Prostate gland (tissue), 2 donors: ENCODE data around the gene ACE. TPM values are rescaled to one million over a fixed set of nuclear protein-coding genes. Genes with fewer than 3 reads are reported as not detected.
A peak's percentile ranks its signal among the peaks of the same experiment; 100 is the strongest.

Experiments used
- DNase-seq: peaks from one replicate; pipeline ENCODE4 v3.0.0-alpha.2; 2019; ENCODE audit warnings: low spot score
- H3K27ac ChIP-seq, 2 donors: fragments of 200-600 bp; sonication (generic); 2 replicates each; pipeline ENCODE4 v1.5.1; 2017 to 2019
- H3K27me3 ChIP-seq: fragments of 200-600 bp; sonication (generic); replicated peaks from 2 replicates; pipeline ENCODE4 v1.5.1; 2019; ENCODE audit not compliant: insufficient read depth
- H3K36me3 ChIP-seq, 2 donors: fragments of 200-600 bp; sonication (generic); 1 replicate in 1 of 2; 2 replicates in 1 of 2; pipeline versions ENCODE4 v1.5.1 to v1.8.1; 2017 to 2019
- H3K4me1 ChIP-seq: fragments of 200-600 bp; sonication (generic); replicated peaks from 2 replicates; pipeline ENCODE4 v1.5.1; 2019
- H3K4me3 ChIP-seq, 2 donors: fragments of 200-600 bp; sonication (generic); 2 replicates each; pipeline ENCODE4 v1.5.1; 2017 to 2019
- H3K9me3 ChIP-seq: fragments of 200-600 bp; sonication (generic); 2 replicates; pipeline ENCODE4 v1.5.1; 2017
- CTCF ChIP-seq, 4 experiments: fragments of 200-600 bp in 2 of 4; fragments of 450-650 bp in 2 of 4; sonication (generic) in 2 of 4; IDR thresholded peaks; 1 replicate in 3 of 4; 2 replicates in 1 of 4; pipeline ENCODE4 v1.5.1; 2016 to 2019; ENCODE audit warnings: antibody characterized with exemption in 4 of 4, mild to moderate bottlenecking in 2 of 4, moderate library complexity in 2 of 4
- POLR2A ChIP-seq: fragments of 450-650 bp; IDR thresholded peaks from one replicate; pipeline ENCODE4 v1.6.1; 2016; ENCODE audit warnings: antibody characterized with exemption, mild to moderate bottlenecking
- POLR2AphosphoS5 ChIP-seq: sonication (generic); formaldehyde crosslinking; IDR thresholded peaks from one replicate; pipeline ENCODE4 v1.6.1; 2017; ENCODE audit warnings: antibody characterized with exemption
- WGBS: methylation state at CpG from one replicate; pipeline ENCODE4 v1.1.5; 2018; 5-methylcytosine and 5-hydroxymethylcytosine counted together
- intact Hi-C: fragments of 100-400 bp; cut with DNase I; formaldehyde crosslinking; loops from one replicate; pipeline ENCODE4 v1.14.2; 2022
- total RNA-seq, 2 donors: library from RNA; depleted of rRNA; stranded (reverse); fragments of >200 nt; gene quantifications; one replicate each; pipeline ENCODE4 v1.1.0, GENCODE V29; 2016

The ACE gene
- total RNA-seq, 2 donors from 2014 or later: 42.8 to 54.6 TPM

- H3K9me3 ChIP-seq: no peaks in the 10 kb centered on the region
- TF ChIP-seq POLR2A (no peak), CTCF (IDR thresholded peaks at IDR 0.05) (no peak), POLR2AphosphoS5 (peak; percentile 62)
- no peaks in the 10 kb centered on the region for H3K27me3 ChIP-seq
- DNase-seq: peak; percentile 40
- WGBS: 13% methylated on average over 3 of the region's 3 CpGs
- H3K27ac ChIP-seq: peak overlapping the region in 1 of 2 donors; percentile 42
- no peak overlapping the region for H3K4me3 ChIP-seq
- intact Hi-C loops: no loop called here
- H3K4me1 ChIP-seq: peaks cover 6% of the 10 kb centered on the region
- no peaks in the 10 kb centered on the region for H3K36me3 ChIP-seq
Measured at GRCh38 chr17:63474174-63474573, 2.7 kb upstream of the ACE start.

GRCh38 chr17:63474586-63475460 lies 2.0 kb upstream of the ACE start:
- H3K27ac ChIP-seq: peak overlapping the region in 1 of 2 donors; percentile 10
- TF ChIP-seq POLR2A (no peak), POLR2AphosphoS5 (no peak), CTCF (IDR thresholded peaks at IDR 0.05) (no peak)
- no peaks in the 10 kb centered on the region for H3K36me3 ChIP-seq
- no peaks in the 10 kb centered on the region for H3K27me3 ChIP-seq
- DNase-seq: no peak
- H3K4me1 ChIP-seq: peaks cover 6% of the 10 kb centered on the region
- 80% methylated on average over 10 of the region's 10 CpGs for WGBS
- H3K4me3 ChIP-seq: no peak overlapping the region
- no peaks in the 10 kb centered on the region for H3K9me3 ChIP-seq
- intact Hi-C loops: no loop called here

GRCh38 chr17:63475491-63476412 lies 1.1 kb upstream of the ACE start:
- no peak for TF ChIP-seq POLR2AphosphoS5
- no peak for TF ChIP-seq CTCF (IDR thresholded peaks at IDR 0.05)
- no peak for TF ChIP-seq POLR2A
- Histone ChIP-seq H3K4me1 (peaks cover 6% of the 10 kb centered on the region), H3K4me3 (peak overlapping the region in 1 of 2 donors; percentile 56), H3K27me3 (no peaks in the 10 kb centered on the region), H3K9me3 (no peaks in the 10 kb centered on the region), H3K36me3 (no peaks in the 10 kb centered on the region), H3K27ac (peak overlapping the region; percentile 45 to 65)
- DNase-seq: no peak
- WGBS: 70% methylated on average over 28 of the region's 28 CpGs
- intact Hi-C loops: no loop called here

- H3K4me1 ChIP-seq: peaks cover 6% of the 10 kb centered on the region
- peak overlapping the region; percentile 45 to 65 for H3K27ac ChIP-seq
- no peaks in the 10 kb centered on the region for H3K9me3 ChIP-seq
- peak overlapping the region; percentile 43 to 56 for H3K4me3 ChIP-seq
- WGBS: 1% methylated on average over 25 of the region's 36 CpGs
- no peaks in the 10 kb centered on the region for H3K27me3 ChIP-seq
- no peak for DNase-seq
- intact Hi-C loops: no loop called here
- H3K36me3 ChIP-seq: no peaks in the 10 kb centered on the region
- no peak for TF ChIP-seq POLR2A
- no peak for TF ChIP-seq CTCF (IDR thresholded peaks at IDR 0.05)
- TF ChIP-seq POLR2AphosphoS5: no peak
Measured at GRCh38 chr17:63476459-63476853, 405 bp upstream of the ACE start.
